Neuron (in vitro differentiated cells): Measurements from ENCODE around the gene PPM1N.

Experiments used
- H2AFZ ChIP-seq: one replicate; pipeline ENCODE4 v1.6.1; 2013; ENCODE audit warnings: low read depth, mild to moderate bottlenecking, inconsistent platforms, low read length, moderate library complexity
- H3K27me3 ChIP-seq: one replicate; pipeline ENCODE4 v1.6.1; 2013; ENCODE audit warnings: low read length; ENCODE audit not compliant: insufficient read depth
- H3K36me3 ChIP-seq: one replicate; pipeline ENCODE4 v1.6.1; 2013; ENCODE audit warnings: low read length; ENCODE audit not compliant: insufficient read depth
- H3K4me1 ChIP-seq: one replicate; pipeline ENCODE4 v1.6.1; 2013; ENCODE audit warnings: low read length; ENCODE audit not compliant: insufficient read depth
- H3K4me3 ChIP-seq: 2 replicates; pipeline ENCODE4 v1.5.1; 2013; ENCODE audit warnings: mild to moderate bottlenecking, low read length, moderate library complexity
- H3K9me3 ChIP-seq: one replicate; pipeline ENCODE4 v1.6.1; 2013; ENCODE audit warnings: low read length

PPM1N gene

DNA sequence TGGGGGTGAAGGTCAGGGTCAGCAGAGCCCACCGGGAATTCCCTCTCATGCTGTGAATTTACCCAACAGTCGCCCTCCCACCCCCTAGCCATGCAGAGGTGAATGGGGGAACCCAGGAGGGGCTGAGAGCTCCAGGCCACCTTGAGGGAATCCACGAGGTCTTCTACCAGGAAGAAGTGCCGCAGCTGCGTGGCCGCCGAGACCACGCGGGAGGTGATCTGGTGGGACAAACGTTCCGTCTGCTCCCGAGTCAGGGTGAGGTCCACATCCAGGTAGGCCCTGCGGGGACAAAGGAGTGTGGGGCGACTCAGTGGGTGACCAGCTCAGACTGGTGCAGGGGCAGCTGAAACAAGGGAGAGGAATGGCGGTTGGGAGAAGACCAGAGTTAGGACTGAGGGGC lies 9.5 kb upstream of the PPM1N start:
- Histone ChIP-seq H2AFZ (no peak overlapping the region), H3K4me3 (no peak overlapping the region), H3K9me3 (no peaks in the 10 kb centered on the region), H3K27me3 (no peaks in the 10 kb centered on the region), H3K36me3 (peaks cover 3% of the 10 kb centered on the region), H3K4me1 (peaks cover 7% of the 10 kb centered on the region)

DNA sequence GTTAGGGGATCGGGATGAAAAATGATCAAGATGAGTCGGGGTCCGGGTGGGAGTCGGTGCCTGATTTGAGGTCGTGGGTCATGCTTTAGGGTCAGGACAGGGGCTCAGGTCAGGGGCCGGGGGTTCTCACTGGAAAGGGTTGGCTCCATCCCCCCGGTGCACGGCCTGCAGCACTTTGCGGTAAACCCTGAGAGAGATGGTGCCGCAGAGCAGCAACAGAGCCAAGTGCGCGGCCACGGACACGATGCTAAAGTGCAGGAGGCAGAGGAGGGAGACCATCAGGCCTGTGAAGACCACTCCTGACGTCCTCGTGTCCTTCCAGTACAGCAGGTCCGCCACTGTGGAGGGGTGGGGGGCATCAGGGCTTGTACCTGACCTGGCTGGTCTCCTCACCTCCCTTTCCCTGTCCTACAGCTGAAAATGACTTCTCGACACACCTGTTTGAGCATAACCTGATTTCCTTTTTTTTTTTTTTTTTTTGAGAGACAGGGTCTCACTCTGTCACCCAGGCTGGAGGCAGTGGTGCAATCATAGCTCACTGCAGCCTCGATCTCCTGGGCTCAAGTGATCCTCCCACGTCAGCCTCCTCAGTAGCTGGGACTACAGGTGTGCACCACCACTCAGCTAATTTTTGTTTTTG lies 8.9 kb upstream of the PPM1N start:
- Histone ChIP-seq H3K4me1 (peaks cover 7% of the 10 kb centered on the region), H2AFZ (no peak overlapping the region), H3K36me3 (peaks cover 8% of the 10 kb centered on the region), H3K27me3 (no peaks in the 10 kb centered on the region), H3K4me3 (no peak overlapping the region), H3K9me3 (no peaks in the 10 kb centered on the region)

DNA sequence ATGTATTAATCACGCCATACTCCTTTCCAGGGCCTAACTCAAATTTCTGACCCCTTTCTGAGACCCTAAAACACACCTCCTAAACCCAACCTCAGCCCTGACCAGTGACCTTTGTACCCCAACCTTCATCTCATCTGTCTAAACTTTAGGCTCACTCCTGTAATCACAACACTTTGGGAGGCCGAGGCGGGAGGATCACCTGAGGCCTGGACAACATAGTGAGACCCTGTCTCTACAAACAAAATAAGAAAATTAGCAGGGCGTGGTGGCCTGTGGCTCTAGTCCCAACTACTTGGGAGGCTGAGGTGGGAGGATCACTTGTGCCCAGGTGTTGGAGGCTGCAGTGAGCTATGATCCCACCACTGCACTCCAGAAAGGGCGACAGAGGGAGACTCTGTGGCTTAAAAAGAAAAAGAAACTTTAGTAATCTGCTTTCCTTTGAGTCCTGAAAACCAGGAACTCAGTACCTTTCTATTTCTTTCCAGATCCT lies 6.1 kb upstream of the PPM1N start:
- no peaks in the 10 kb centered on the region for H3K27me3 ChIP-seq
- no peak overlapping the region for H2AFZ ChIP-seq
- no peaks in the 10 kb centered on the region for H3K9me3 ChIP-seq
- H3K4me3 ChIP-seq: no peak overlapping the region
- H3K4me1 ChIP-seq: peaks cover 16% of the 10 kb centered on the region
- peaks cover 16% of the 10 kb centered on the region for H3K36me3 ChIP-seq

DNA sequence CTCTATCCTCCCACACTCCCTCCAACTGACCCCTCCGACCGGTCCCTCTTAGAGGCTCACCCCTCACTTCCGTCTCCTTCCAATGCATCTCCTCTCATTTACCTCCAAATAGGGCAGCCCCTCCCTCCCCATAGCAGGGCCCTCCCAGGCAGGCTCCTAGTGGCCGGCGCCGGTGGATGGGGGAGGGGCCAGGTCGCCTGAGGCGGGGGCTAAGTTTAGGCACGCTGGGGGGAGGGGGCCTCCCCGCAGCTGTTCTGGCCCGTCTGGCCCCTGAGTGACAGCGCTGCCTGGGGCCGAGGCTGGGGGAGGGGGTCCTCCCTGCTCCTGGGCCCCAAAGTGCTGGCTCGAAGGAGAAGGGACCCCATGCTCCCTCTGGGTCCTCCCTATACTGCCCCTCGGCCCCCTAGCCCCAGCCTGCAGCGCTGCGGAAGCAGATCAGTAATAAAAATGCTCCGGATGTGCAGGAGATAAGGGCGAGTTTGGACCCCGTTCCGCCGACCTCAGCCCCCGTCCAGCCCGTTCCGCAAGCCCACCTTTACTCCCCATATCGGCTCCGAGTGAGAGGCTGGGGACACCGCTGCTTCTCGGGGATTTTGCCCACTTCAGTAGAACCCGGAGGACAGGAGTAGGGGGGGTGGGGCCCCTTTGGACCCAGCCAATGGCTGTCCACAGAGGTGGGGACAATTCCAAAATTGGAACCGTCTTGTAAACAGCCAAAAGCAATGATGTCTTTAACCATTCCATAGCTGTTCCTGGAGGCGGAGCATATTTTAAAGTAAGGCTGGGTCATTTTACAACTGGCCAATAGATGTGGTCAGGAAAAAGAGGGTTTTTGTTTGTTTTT lies 5.4 kb upstream of the PPM1N start:
- H3K9me3 ChIP-seq: no peaks in the 10 kb centered on the region
- peaks cover 16% of the 10 kb centered on the region for H3K36me3 ChIP-seq
- H3K4me1 ChIP-seq: peaks cover 19% of the 10 kb centered on the region
- H3K27me3 ChIP-seq: peaks cover 3% of the 10 kb centered on the region
- no peak overlapping the region for H2AFZ ChIP-seq
- peak overlapping the region; percentile 29 for H3K4me3 ChIP-seq

DNA sequence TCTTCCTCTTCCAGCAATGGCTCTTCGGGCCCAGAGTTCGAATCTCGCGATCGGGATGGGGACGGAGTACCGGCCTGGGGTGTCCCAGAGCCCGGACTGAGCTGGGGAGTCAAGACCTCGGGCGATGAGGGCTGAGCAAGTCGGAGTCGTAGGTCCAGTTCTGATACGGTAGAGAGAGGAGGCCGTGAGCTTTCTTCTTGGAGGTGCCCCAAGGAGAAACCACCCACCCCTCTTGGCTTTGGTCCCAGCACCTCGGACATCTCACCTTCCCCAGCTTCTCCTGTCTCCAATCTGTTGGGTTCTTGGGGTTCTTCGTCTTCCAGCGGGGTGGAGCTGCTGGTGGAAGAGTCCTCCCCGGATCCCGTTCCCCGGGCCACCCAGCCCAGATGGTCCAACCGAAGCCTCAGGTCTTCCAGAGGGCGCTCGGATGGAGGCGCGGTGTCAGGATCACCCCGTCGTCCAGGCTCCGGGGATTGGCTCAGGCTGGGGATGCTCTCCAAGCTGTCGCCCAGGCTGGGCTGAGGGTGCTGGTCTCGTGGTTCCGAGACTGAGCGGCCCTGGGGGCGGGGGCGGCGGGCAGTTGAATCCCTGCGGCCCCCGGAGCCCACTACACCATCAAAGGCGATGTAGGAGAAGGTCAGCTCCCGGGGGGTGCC lies 3.9 kb upstream of the PPM1N start:
- no peak overlapping the region for H2AFZ ChIP-seq
- H3K9me3 ChIP-seq: no peaks in the 10 kb centered on the region
- no peak overlapping the region for H3K4me3 ChIP-seq
- peaks cover 18% of the 10 kb centered on the region for H3K27me3 ChIP-seq
- peaks cover 19% of the 10 kb centered on the region for H3K4me1 ChIP-seq
- peaks cover 16% of the 10 kb centered on the region for H3K36me3 ChIP-seq

DNA sequence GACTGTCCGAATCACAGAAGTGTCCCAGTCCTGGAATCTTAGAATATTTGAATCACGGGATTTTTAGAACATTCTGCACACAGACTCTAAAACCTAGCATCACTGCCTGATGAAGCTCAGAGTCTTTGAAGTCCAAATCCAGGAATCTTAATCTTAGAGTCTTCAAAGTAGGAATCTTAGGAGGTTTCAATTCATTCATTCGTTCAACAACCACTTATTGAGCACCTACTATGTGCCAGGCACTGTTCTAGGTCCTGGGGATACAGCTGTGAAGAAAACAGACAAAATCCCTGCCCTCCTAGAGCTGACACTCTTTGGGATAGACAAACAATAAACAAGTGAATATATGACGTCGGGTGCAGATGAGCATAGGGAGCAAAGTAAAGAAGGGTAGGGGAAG lies 3.1 kb upstream of the PPM1N start:
- H3K9me3 ChIP-seq: no peaks in the 10 kb centered on the region
- H3K4me3 ChIP-seq: no peak overlapping the region
- peaks cover 19% of the 10 kb centered on the region for H3K4me1 ChIP-seq
- H2AFZ ChIP-seq: no peak overlapping the region
- peaks cover 24% of the 10 kb centered on the region for H3K27me3 ChIP-seq
- peaks cover 16% of the 10 kb centered on the region for H3K36me3 ChIP-seq

GRCh38 chr19:45496349-45496953 lies 1.8 kb upstream of the PPM1N start:
- H3K4me3 ChIP-seq: peak overlapping the region; percentile 70
- peaks cover 16% of the 10 kb centered on the region for H3K36me3 ChIP-seq
- peaks cover 30% of the 10 kb centered on the region for H3K27me3 ChIP-seq
- no peaks in the 10 kb centered on the region for H3K9me3 ChIP-seq
- H3K4me1 ChIP-seq: peaks cover 19% of the 10 kb centered on the region
- peak overlapping the region; percentile 88 for H2AFZ ChIP-seq

DNA sequence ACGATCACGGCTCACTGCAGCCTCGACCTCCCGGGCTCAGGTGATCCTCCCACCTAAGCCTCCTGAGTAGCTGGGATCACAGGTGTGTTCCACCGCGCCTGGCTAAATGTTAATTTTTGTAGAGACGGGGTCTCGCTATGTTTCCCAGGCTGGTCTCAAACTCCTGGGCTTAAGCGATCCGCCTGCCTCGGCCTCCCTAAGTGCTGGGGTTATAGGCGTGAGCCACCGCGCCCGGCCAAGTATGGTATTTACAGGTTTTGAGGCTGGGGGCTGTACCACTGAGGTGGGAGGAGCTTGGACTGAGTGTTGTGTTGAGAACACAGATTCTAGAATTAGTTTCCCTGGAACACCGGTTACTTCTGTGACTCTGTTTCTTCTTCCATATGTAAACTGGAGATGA lies 452 bp upstream of the PPM1N start:
- Histone ChIP-seq H3K36me3 (peaks cover 16% of the 10 kb centered on the region), H3K9me3 (no peaks in the 10 kb centered on the region), H3K4me3 (no peak overlapping the region), H2AFZ (no peak overlapping the region), H3K27me3 (peaks cover 39% of the 10 kb centered on the region), H3K4me1 (peaks cover 18% of the 10 kb centered on the region)

DNA sequence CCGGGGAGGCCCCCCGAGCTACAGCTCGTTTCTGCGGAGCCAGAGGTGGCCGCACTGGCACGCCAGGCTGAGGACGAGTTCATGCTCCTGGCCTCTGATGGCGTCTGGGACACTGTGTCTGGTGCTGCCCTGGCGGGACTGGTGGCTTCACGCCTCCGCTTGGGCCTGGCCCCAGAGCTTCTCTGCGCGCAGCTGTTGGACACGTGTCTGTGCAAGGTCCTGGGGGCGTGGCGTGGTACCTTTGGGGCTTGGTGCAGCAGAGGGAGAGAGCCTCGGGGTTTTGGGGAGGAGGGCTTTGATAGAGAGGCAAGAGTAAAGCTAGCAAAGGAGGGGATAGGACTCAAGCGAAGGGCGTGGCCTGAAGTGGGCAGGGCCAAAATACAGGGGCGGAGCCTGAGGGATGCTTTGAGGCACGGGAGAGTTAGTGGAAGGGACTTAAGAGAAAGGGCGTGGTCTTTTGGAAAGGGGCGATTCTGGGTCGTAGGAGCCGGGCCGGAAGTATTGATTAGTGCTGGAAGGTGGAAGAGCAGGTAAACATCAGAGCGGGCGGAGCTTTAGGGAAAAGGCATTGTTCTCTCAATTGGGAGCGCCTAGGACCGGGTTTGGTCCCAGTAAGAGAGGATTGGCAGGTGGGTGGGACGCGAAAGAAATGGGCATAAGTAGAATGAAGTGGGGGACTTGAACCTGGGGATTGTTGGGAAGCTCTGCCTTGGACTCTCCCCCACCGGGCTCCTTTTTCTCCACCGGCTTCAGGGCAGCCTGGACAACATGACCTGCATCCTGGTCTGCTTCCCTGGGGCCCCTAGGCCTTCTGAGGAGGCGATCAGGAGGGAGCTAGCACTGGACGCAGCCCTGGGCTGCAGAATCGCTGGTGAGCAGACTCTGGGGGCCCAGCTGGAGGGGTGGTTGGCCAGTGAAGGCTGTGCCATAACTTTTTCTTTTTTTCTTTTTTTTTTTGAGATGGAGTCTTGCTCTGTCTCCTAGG lies 1.2 kb downstream of the PPM1N start:
- Histone ChIP-seq H3K9me3 (no peaks in the 10 kb centered on the region), H3K36me3 (peaks cover 6% of the 10 kb centered on the region), H2AFZ (no peak overlapping the region), H3K4me1 (peaks cover 12% of the 10 kb centered on the region), H3K27me3 (peaks cover 39% of the 10 kb centered on the region), H3K4me3 (no peak overlapping the region)

- Histone ChIP-seq H3K36me3 (no peaks in the 10 kb centered on the region), H2AFZ (no peak overlapping the region), H3K27me3 (peaks cover 39% of the 10 kb centered on the region)
These were observed 2.9 kb downstream of the PPM1N start for GRCh38 chr19:45500918-45501729.

GRCh38 chr19:45501730-45502014 lies 3.4 kb downstream of the PPM1N start:
- H3K27me3 ChIP-seq: peaks cover 39% of the 10 kb centered on the region
- H3K4me1 ChIP-seq: peaks cover 4% of the 10 kb centered on the region
- no peaks in the 10 kb centered on the region for H3K36me3 ChIP-seq
- no peak overlapping the region for H2AFZ ChIP-seq
- no peaks in the 10 kb centered on the region for H3K9me3 ChIP-seq
- H3K4me3 ChIP-seq: no peak overlapping the region

More at GRCh38 chr19:45500918-45501729, 2.9 kb downstream of the PPM1N start:
- H3K4me1 ChIP-seq: peaks cover 8% of the 10 kb centered on the region
- no peaks in the 10 kb centered on the region for H3K9me3 ChIP-seq
- H3K4me3 ChIP-seq: no peak overlapping the region
